ENCODE data around the gene NEDD4L.
"Not testable (repeated sequence)": the region's sequence is repeated elsewhere in the genome, so short reads cannot be mapped to it uniquely, and the experiment has no call there.

Gene NEDD4L

GRCh38 chr18:58161659-58162058 is 117.6 kb downstream of the NEDD4L start:
- no peak for DNase-seq

- DNase-seq: no peak
Measured at GRCh38 chr18:58162127-58162526, 118.1 kb downstream of the NEDD4L start.

GRCh38 chr18:58163004-58163590 is 119.1 kb downstream of the NEDD4L start:
- DNase-seq: no peak

- no peak for DNase-seq
Measured at GRCh38 chr18:58166278-58166844, 122.3 kb downstream of the NEDD4L start.

GRCh38 chr18:58167073-58167472 is 123.0 kb downstream of the NEDD4L start:
- no peak for DNase-seq

GRCh38 chr18:58168221-58168620 is 124.2 kb downstream of the NEDD4L start:
- DNase-seq: no peak

GRCh38 chr18:58168993-58169392 is 125.0 kb downstream of the NEDD4L start:
- DNase-seq: no peak

- DNase-seq: no peak
Measured at GRCh38 chr18:58169472-58169871, 125.4 kb downstream of the NEDD4L start.

GRCh38 chr18:58170036-58170435 is 126.0 kb downstream of the NEDD4L start:
- not testable (repeated sequence) for DNase-seq

GRCh38 chr18:58172031-58172430 is 128.0 kb downstream of the NEDD4L start:
- DNase-seq: no peak

- no peak for DNase-seq
Measured at GRCh38 chr18:58174285-58174684, 130.3 kb downstream of the NEDD4L start.

- DNase-seq: peak; percentile 44
Measured at GRCh38 chr18:58175122-58175785, 131.2 kb downstream of the NEDD4L start.

- peak; percentile 67 for DNase-seq
Measured at GRCh38 chr18:58175786-58176176, 131.8 kb downstream of the NEDD4L start.

GRCh38 chr18:58177004-58177717 is 133.1 kb downstream of the NEDD4L start:
- no peak for DNase-seq

GRCh38 chr18:58177896-58178470 is 134.0 kb downstream of the NEDD4L start:
- DNase-seq: no peak

- no peak for DNase-seq
Measured at GRCh38 chr18:58178511-58178910, 134.5 kb downstream of the NEDD4L start.

- no peak for DNase-seq
Measured at GRCh38 chr18:58180172-58180571, 136.1 kb downstream of the NEDD4L start.

GRCh38 chr18:58180738-58181353 is 136.8 kb downstream of the NEDD4L start:
- peak; percentile 75 for DNase-seq

- DNase-seq: no peak
Measured at GRCh38 chr18:58181988-58182387, 138.0 kb downstream of the NEDD4L start.

GRCh38 chr18:58183226-58183625 is 139.2 kb downstream of the NEDD4L start:
- peak; percentile 87 for DNase-seq

GRCh38 chr18:58186258-58186948 is 142.4 kb downstream of the NEDD4L start:
- DNase-seq: peak; percentile 72

GRCh38 chr18:58187674-58188073 is 143.6 kb downstream of the NEDD4L start:
- DNase-seq: no peak
